HepG2 (cell line): Measurements from ENCODE around the gene ZNF629. TPM values are rescaled to one million over a fixed set of nuclear protein-coding genes. Genes with fewer than 3 reads are reported as not detected.

Source experiments
- ATAC-seq: fragments of 200-7000 bp; cut with Tn5 transposase; 3 replicates; pipeline ENCODE4 v1.9.1; 2020; ENCODE audit warnings: mild to moderate bottlenecking, moderate library complexity
- BruUV-seq: library from RNA; stranded (reverse); fragments of 400-500 nt; replicated peaks from 2 replicates; lab custom pipeline; 2021; lab: Mats Ljungman, UMichigan
- CTCF ChIA-PET: fragments of 300-600 bp; formaldehyde crosslinking; extraction: SDS; loops from one replicate; lab custom pipeline; 2021; ENCODE audit warnings: low total read pairs, inconsistent platforms, low intra/inter-chr PET ratio; lab: Yijun Ruan, JAX
- POLR2A ChIA-PET: fragments of 350-600 bp; sonication (Branson Sonifier 250); formaldehyde crosslinking; loops from one replicate; lab custom pipeline; 2020; ENCODE audit warnings: antibody characterized with exemption, inconsistent platforms; lab: Yijun Ruan, JAX
- DNase-seq: peaks from one replicate; pipeline ENCODE4 v3.0.0-alpha.2; 2015; ENCODE audit warnings: low spot score
- FAIRE-seq: peaks from 3 replicates; lab custom pipeline; 2011; peaks lifted over from hg19 to GRCh38; lab: Jason Lieb, UNC
- H2AFZ ChIP-seq: one replicate; pipeline ENCODE4 v1.6.1; 2011; ENCODE audit warnings: low read length, inconsistent platforms
- H3K27ac ChIP-seq: fragments of 300-600 bp; 3 replicates; pipeline ENCODE4 v1.8.0; 2011; ENCODE audit warnings: mixed run types, mild to moderate bottlenecking, mixed read lengths, low read length, inconsistent platforms; ENCODE audit not compliant: insufficient read depth; ENCODE audit errors: extremely low read length
- H3K27me3 ChIP-seq, 2 experiments: fragments of 200-600 bp in 1 of 2; 2 replicates in 1 of 2; 3 replicates in 1 of 2; pipeline versions ENCODE4 v1.6.0 to v1.8.0; 2011; ENCODE audit warnings: low read length in 2 of 2, mild to moderate bottlenecking in 2 of 2, moderate library complexity in 2 of 2, inconsistent platforms in 1 of 2; ENCODE audit not compliant: insufficient read depth in 2 of 2, control insufficient read depth in 1 of 2
- H3K36me3 ChIP-seq, 2 experiments: fragments of 200-600 bp in 1 of 2; replicated peaks in 1 of 2; 2 replicates in 1 of 2; 3 replicates in 1 of 2; pipeline versions ENCODE4 v1.5.1 to v1.8.0; 2011; ENCODE audit warnings: low read length in 2 of 2, inconsistent platforms in 1 of 2; ENCODE audit not compliant: insufficient read depth in 2 of 2, control insufficient read depth in 1 of 2
- H3K4me1 ChIP-seq: 2 replicates; pipeline ENCODE4 v1.5.1; 2012; ENCODE audit warnings: low read length, inconsistent platforms; ENCODE audit not compliant: insufficient read depth
- H3K4me2 ChIP-seq: 2 replicates; pipeline ENCODE4 v1.6.0; 2011; ENCODE audit warnings: low read depth, low read length, inconsistent platforms
- H3K4me3 ChIP-seq, 3 experiments: fragments of 200-600 bp in 1 of 3; sonication (generic), shearing (Covaris generic) in 1 of 3; replicated peaks in 1 of 3; 2 replicates each; pipeline ENCODE4 v1.5.1; 2011 to 2016; ENCODE audit warnings: low read length in 3 of 3, inconsistent platforms in 2 of 3, low read depth in 2 of 3, mild to moderate bottlenecking in 2 of 3, control low read depth in 1 of 3, mixed read lengths in 1 of 3; ENCODE audit not compliant: insufficient read depth in 1 of 3
- H3K79me2 ChIP-seq: one replicate; pipeline ENCODE4 v1.6.1; 2011; ENCODE audit warnings: low read length, inconsistent platforms; ENCODE audit not compliant: insufficient read depth
- H3K9ac ChIP-seq: 2 replicates; pipeline ENCODE4 v1.6.0; 2011; ENCODE audit warnings: mild to moderate bottlenecking, low read depth, low read length, inconsistent platforms; ENCODE audit not compliant: insufficient read depth
- H3K9me3 ChIP-seq: 2 replicates; pipeline ENCODE4 v1.5.1; 2012; ENCODE audit warnings: mild to moderate bottlenecking, low read length
- H4K20me1 ChIP-seq: 2 replicates; pipeline ENCODE4 v1.6.0; 2011; ENCODE audit warnings: inconsistent platforms, mild to moderate bottlenecking, low read length, moderate library complexity; ENCODE audit not compliant: insufficient read depth
- AHDC1 ChIP-seq: sonication (generic); formaldehyde crosslinking; IDR thresholded peaks from 2 replicates; pipeline ENCODE4 v1.5.1; 2020; ENCODE audit warnings: mild to moderate bottlenecking, missing genetic modification reagents, borderline replicate concordance
- HDAC2 ChIP-seq: sonication (generic); formaldehyde crosslinking; IDR thresholded peaks from 2 replicates; pipeline ENCODE4 v1.4.0; 2020; ENCODE audit warnings: missing genetic modification reagents
- KDM5B ChIP-seq: sonication (generic); formaldehyde crosslinking; IDR thresholded peaks from 2 replicates; pipeline ENCODE4 v1.4.0; 2020; ENCODE audit warnings: missing genetic modification reagents, mild to moderate bottlenecking, borderline replicate concordance
- UBTF ChIP-seq: sonication (generic); formaldehyde crosslinking; IDR thresholded peaks from 2 replicates; pipeline ENCODE4 v1.4.0; 2020; ENCODE audit warnings: mild to moderate bottlenecking, missing genetic modification reagents
- ZNF235 ChIP-seq: sonication (generic); formaldehyde crosslinking; IDR thresholded peaks from 2 replicates; pipeline ENCODE4 v1.8.1; 2023; ENCODE audit warnings: mild to moderate bottlenecking, missing genetic modification reagents, borderline replicate concordance
- ZNF788 ChIP-seq: sonication (generic); formaldehyde crosslinking; IDR thresholded peaks from 2 replicates; pipeline ENCODE4 v1.5.0; 2020; ENCODE audit warnings: mild to moderate bottlenecking, missing genetic modification reagents, borderline replicate concordance
- ZSCAN22 ChIP-seq: sonication (generic); formaldehyde crosslinking; IDR thresholded peaks from 2 replicates; pipeline ENCODE4 v1.4.0; 2020; ENCODE audit warnings: mild to moderate bottlenecking, missing genetic modification reagents
- WGBS: methylation state at CpG from one replicate; pipeline ENCODE4 v1.1.6; 2017; ENCODE audit warnings: low lambda C conversion rate; 5-methylcytosine and 5-hydroxymethylcytosine counted together
- in situ Hi-C: cut with HindIII; loops from 2 replicates; pipeline ENCODE4 v1.10.0; 2017; ENCODE audit warnings: low pct_unique_long_range_greater_than_20kb; ENCODE audit not compliant: extremely low pct_ligation_motif_present
- intact Hi-C: fragments of 100-400 bp; cut with micrococcal nuclease; formaldehyde crosslinking; loops from one replicate; pipeline ENCODE4 v1.10.0; 2022; ENCODE audit not compliant: unreplicated experiment
- polyA plus RNA-seq, 8 experiments: library from polyadenylated mRNA; depleted of rRNA in 3 of 8; stranded (reverse) in 7 of 8; unstranded in 1 of 8; fragments of >200 nt; fragmentation: Illumina TruSeq in 4 of 8; extraction: Trizol in 4 of 8; gene quantifications; 2 replicates each; pipeline versions ENCODE4 v1.2.1 to v1.2.3, GENCODE V29; 2011 to 2016; ENCODE audit warnings: low read depth in 4 of 8, missing spikeins in 1 of 8, mixed read lengths in 1 of 8; ENCODE audit not compliant: insufficient read depth in 1 of 8
- total RNA-seq, 5 experiments: library from RNA; depleted of rRNA; stranded (reverse); fragments of >200 nt; fragmentation: Illumina TruSeq; extraction: Trizol; gene quantifications; 2 replicates each; pipeline ENCODE4 v1.2.3, GENCODE V29; 2016; ENCODE audit warnings: low read depth in 1 of 5

The ZNF629 gene
- total and polyA plus RNA-seq, 2 of the 13 experiments (the other 11 are each of a cell fraction or from before 2014, with no cell fraction given) = 6.1 to 16.5 TPM

GRCh38 chr16:30747331-30747730 lies 39.7 kb downstream of the ZNF629 start (continued):
- no peak for TF ChIP-seq KDM5B (CRISPR knock-in tag)
- 0 out of 2 replicates have a peak, but pooled peaks have one; percentile 2 for TF ChIP-seq ZNF235 (CRISPR knock-in tag)
- no peak for TF ChIP-seq UBTF (CRISPR knock-in tag)
- no peak for TF ChIP-seq ZNF788 (CRISPR knock-in tag)

GRCh38 chr16:30746638-30747175 lies 40.3 kb downstream of the ZNF629 start:
- H3K4me3 ChIP-seq = no peak overlapping the region
- 98% methylated on average over 9 of the region's 9 CpGs for WGBS
- H3K27me3 ChIP-seq = no peaks in the 10 kb centered on the region
- ChIA-PET CTCF (no interaction called here), POLR2A (interaction anchor here (1.8 to 2.6 kb wide), 8 partner anchors 14 to 376 kb away, joined by 5 to 24 read pairs (median 12); partner anchors contain the start of gene TBC1D10B)
- H2AFZ ChIP-seq = no peak overlapping the region
- H3K4me2 ChIP-seq = no peak overlapping the region
- ATAC-seq (no peak), FAIRE-seq (no peak), DNase-seq (no peak)
- no peaks in the 10 kb centered on the region for H4K20me1 ChIP-seq
- intact Hi-C loops = loop anchor here (5.0 to 10.0 kb wide), 3 partner anchors 49 to 679 kb away; partner anchors contain the start of genes ALDOA and SRCAP
- in situ Hi-C loops = no loop called here
- no peak overlapping the region for H3K9ac ChIP-seq
- peaks cover 6 to 15% of the 10 kb centered on the region in 2 experiments for H3K36me3 ChIP-seq
- H3K79me2 ChIP-seq = peaks cover 16% of the 10 kb centered on the region
- BruUV-seq = no TSS peak
- peaks cover 51% of the 10 kb centered on the region for H3K4me1 ChIP-seq
- H3K9me3 ChIP-seq = no peaks in the 10 kb centered on the region
- H3K27ac ChIP-seq = peak overlapping the region; percentile 77
- TF ChIP-seq ZSCAN22 (no peak), AHDC1 (CRISPR knock-in tag) (no peak), HDAC2 (CRISPR knock-in tag) (no peak)
